Measurements from ENCODE around the gene ADAT2.

DNA sequence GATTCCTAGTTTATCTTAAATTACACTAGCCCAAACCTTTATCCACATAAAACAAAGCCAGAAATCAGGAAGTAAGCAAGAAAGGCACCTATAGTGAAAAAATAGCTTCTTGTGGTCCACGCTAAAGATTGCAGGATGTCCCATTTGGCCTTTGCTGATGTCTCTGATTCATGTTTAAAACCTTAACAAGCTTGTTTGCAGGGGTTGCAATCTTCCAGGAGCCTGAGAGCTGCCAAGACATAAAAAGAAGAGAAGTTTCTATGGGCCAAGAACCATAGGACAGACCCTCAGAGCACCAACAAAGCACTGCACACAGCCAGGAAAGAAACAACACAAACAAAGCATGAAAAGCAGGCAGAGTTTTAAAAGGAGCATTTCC lies 49.4 kb downstream of the ADAT2 start:
- no peak for TF ChIP-seq ZNF326 (CRISPR knock-in tag; IDR thresholded peaks at IDR 0.05; ENCODE audit: borderline replicate concordance)
- TF ChIP-seq, protein P1, sequence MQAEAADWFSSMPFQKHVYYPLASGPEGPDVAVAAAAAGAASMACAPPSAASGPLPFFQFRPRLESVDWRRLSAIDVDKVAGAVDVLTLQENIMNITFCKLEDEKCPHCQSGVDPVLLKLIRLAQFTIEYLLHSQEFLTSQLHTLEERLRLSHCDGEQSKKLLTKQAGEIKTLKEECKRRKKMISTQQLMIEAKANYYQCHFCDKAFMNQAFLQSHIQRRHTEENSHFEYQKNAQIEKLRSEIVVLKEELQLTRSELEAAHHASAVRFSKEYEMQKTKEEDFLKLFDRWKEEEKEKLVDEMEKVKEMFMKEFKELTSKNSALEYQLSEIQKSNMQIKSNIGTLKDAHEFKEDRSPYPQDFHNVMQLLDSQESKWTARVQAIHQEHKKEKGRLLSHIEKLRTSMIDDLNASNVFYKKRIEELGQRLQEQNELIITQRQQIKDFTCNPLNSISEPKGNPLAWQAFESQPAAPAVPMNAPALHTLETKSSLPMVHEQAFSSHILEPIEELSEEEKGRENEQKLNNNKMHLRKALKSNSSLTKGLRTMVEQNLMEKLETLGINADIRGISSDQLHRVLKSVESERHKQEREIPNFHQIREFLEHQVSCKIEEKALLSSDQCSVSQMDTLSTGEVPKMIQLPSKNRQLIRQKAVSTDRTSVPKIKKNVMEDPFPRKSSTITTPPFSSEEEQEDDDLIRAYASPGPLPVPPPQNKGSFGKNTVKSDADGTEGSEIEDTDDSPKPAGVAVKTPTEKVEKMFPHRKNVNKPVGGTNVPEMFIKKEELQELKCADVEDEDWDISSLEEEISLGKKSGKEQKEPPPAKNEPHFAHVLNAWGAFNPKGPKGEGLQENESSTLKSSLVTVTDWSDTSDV (CRISPR knock-in tag; IDR thresholded peaks at IDR 0.05) = no peak
